Thyroid gland (tissue), 4 donors: ENCODE measurements around the gene HIPK2.

Source experiments
- POLR2A ChIP-seq, 2 donors: fragments of 450-650 bp; IDR thresholded peaks; one replicate each; pipeline ENCODE4 v1.6.1; 2017; ENCODE audit warnings: antibody characterized with exemption in 2 of 2, mild to moderate bottlenecking in 2 of 2, moderate library complexity in 1 of 2
- TF ChIP-seq, protein P1 (sequence below), 6 experiments: fragments of 200-600 bp in 3 of 6; fragments of 450-650 bp in 3 of 6; sonication (generic) in 3 of 6; IDR thresholded peaks; one replicate each; pipeline ENCODE4 v1.5.1; 2016 to 2019; ENCODE audit warnings: antibody characterized with exemption in 6 of 6, mild to moderate bottlenecking in 2 of 6, inconsistent platforms in 1 of 6, moderate library complexity in 1 of 6

DNA sequence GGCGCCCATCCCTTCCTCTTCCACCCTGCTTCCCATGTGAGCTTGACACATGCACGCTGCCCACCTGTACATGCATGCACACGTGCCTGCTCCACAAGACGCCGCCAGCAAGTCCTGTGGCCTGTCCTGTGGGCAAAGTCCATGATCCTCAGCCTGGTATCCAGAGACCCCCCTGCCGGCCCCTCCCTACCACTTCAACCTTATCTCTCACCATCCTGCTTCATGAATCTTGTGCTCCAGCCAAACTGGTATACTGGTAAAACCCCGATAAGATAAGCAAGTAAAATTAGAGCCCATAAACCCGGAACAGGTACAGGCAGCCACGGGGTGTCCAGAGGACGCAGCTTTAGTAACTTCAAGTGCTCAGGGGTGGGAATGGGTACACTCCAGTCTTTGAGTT is 39.5 kb upstream of the HIPK2 start:
- TF ChIP-seq, protein P1, sequence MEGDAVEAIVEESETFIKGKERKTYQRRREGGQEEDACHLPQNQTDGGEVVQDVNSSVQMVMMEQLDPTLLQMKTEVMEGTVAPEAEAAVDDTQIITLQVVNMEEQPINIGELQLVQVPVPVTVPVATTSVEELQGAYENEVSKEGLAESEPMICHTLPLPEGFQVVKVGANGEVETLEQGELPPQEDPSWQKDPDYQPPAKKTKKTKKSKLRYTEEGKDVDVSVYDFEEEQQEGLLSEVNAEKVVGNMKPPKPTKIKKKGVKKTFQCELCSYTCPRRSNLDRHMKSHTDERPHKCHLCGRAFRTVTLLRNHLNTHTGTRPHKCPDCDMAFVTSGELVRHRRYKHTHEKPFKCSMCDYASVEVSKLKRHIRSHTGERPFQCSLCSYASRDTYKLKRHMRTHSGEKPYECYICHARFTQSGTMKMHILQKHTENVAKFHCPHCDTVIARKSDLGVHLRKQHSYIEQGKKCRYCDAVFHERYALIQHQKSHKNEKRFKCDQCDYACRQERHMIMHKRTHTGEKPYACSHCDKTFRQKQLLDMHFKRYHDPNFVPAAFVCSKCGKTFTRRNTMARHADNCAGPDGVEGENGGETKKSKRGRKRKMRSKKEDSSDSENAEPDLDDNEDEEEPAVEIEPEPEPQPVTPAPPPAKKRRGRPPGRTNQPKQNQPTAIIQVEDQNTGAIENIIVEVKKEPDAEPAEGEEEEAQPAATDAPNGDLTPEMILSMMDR (IDR thresholded peaks at IDR 0.05): no peak
- no peak for TF ChIP-seq POLR2A (IDR thresholded peaks at IDR 0.05)
